T-helper 17 cell (primary cell): ENCODE results near the gene PIGS. TPM values are rescaled to one million over a fixed set of nuclear protein-coding genes. Genes with fewer than 3 reads are reported as not detected.
A peak's percentile ranks its signal among the peaks of the same experiment; 100 is the strongest.
"Not testable (repeated sequence)": the region's sequence is repeated elsewhere in the genome, so short reads cannot be mapped to it uniquely, and the experiment has no call there.

ENCODE experiments used
- ATAC-seq: fragments of 150-1000 bp; cut with Tn5 transposase; 2 replicates; pipeline ENCODE4 v1.10.0; 2021; ENCODE audit warnings: mild to moderate bottlenecking, moderate library complexity
- DNase-seq, 3 donors: peaks; one replicate each; pipeline versions ENCODE4 v3.0.0 to v3.0.0-alpha.2; 2020 to 2021
- H3K9me3 ChIP-seq: one replicate; pipeline ENCODE4 v1.7.0; 2013; ENCODE audit warnings: low read length, mild to moderate bottlenecking; ENCODE audit not compliant: control insufficient read depth, poor library complexity, severe bottlenecking
- H3K27ac Mint-ChIP-seq: one replicate; pipeline ENCODE4 v1.8.0; 2022; ENCODE audit warnings: mild to moderate bottlenecking, moderate library complexity, mixed read lengths
- H3K27me3 Mint-ChIP-seq: one replicate; pipeline ENCODE4 v1.8.0; 2022; ENCODE audit warnings: mixed read lengths
- H3K36me3 Mint-ChIP-seq: one replicate; pipeline ENCODE4 v1.8.0; 2022; ENCODE audit warnings: low read depth, mixed read lengths
- H3K4me1 Mint-ChIP-seq: one replicate; pipeline ENCODE4 v1.8.0; 2022; ENCODE audit warnings: mild to moderate bottlenecking, mixed read lengths
- H3K4me3 Mint-ChIP-seq: one replicate; pipeline ENCODE4 v1.8.0; 2022; ENCODE audit warnings: mild to moderate bottlenecking, moderate library complexity, mixed read lengths
- total RNA-seq, 4 donors: library from RNA in 2 of 4; stranded (reverse) in 2 of 4; gene quantifications; one replicate each; pipeline ENCODE4 v1.2.3 and lab custom pipeline; 2022 to 2026

Gene PIGS
- total RNA-seq (10 to 100 TPM; 44.5 to 50.9 TPM), total RNA-seq (lab: John Stamatoyannopoulos, UW) (35.2 to 60.8 reads per million in 2 donors)

GRCh38 chr17:28571361-28572122, at the start of gene PIGS:
Gene PIGS, minus strand, starts transcription at chr17:28571524. Its CDS starts 28 bp downstream, at chr17:28571496.
- Mint-ChIP-seq H3K36me3 (peaks cover 10% of the 10 kb centered on the region), H3K27ac (peak within 1 kb of the TSS; percentile 82), H3K4me1 (peaks cover 47% of the 10 kb centered on the region), H3K27me3 (no peaks in the 10 kb centered on the region), H3K4me3 (peak within 1 kb of the TSS; percentile 97)
- no peaks in the 10 kb centered on the region for H3K9me3 ChIP-seq
- DNase-seq (peak; percentile 80 to 86 (median 86)), ATAC-seq (peak; percentile 98)

- H3K27ac Mint-ChIP-seq: no peak overlapping the region
- DNase-seq (no peak), ATAC-seq (no peak)
- H3K9me3 ChIP-seq: no peaks in the 10 kb centered on the region
- H3K4me3 Mint-ChIP-seq: no peak overlapping the region
- H3K36me3 Mint-ChIP-seq: peaks cover 17% of the 10 kb centered on the region
- H3K4me1 Mint-ChIP-seq: peaks cover 8% of the 10 kb centered on the region
- H3K27me3 Mint-ChIP-seq: no peaks in the 10 kb centered on the region
Measured at GRCh38 chr17:28620010-28620409, 48.7 kb upstream of the PIGS start.

- H3K36me3 Mint-ChIP-seq: peaks cover 14% of the 10 kb centered on the region
- H3K27me3 Mint-ChIP-seq: no peaks in the 10 kb centered on the region
- H3K4me1 Mint-ChIP-seq: peaks cover 9% of the 10 kb centered on the region
- H3K27ac Mint-ChIP-seq: no peak overlapping the region
- no peak overlapping the region for H3K4me3 Mint-ChIP-seq
- DNase-seq: no peak
- H3K9me3 ChIP-seq: no peaks in the 10 kb centered on the region
- ATAC-seq: no peak
Measured at GRCh38 chr17:28618464-28618863, 47.1 kb upstream of the PIGS start.

- no peak overlapping the region for H3K4me3 Mint-ChIP-seq
Measured at GRCh38 chr17:28616281-28616680, 45.0 kb upstream of the PIGS start.

GRCh38 chr17:28615260-28615940, 44.1 kb upstream of the PIGS start:
- Mint-ChIP-seq H3K27me3 (no peaks in the 10 kb centered on the region), H3K4me1 (peaks cover 11% of the 10 kb centered on the region), H3K27ac (no peak overlapping the region), H3K36me3 (peaks cover 12% of the 10 kb centered on the region), H3K4me3 (no peak overlapping the region)
- DNase-seq: no peak
- no peaks in the 10 kb centered on the region for H3K9me3 ChIP-seq
- ATAC-seq: no peak

More at GRCh38 chr17:28616281-28616680, 45.0 kb upstream of the PIGS start:
- ATAC-seq: no peak
- Mint-ChIP-seq H3K27ac (no peak overlapping the region), H3K4me1 (peaks cover 9% of the 10 kb centered on the region), H3K36me3 (peaks cover 8% of the 10 kb centered on the region), H3K27me3 (no peaks in the 10 kb centered on the region)
- no peak for DNase-seq
- H3K9me3 ChIP-seq: no peaks in the 10 kb centered on the region

GRCh38 chr17:28613931-28614381, 42.6 kb upstream of the PIGS start, which contains the start of gene RSKR:
Gene RSKR, minus strand, starts transcription at chr17:28614185. Its CDS starts 24 bp downstream, at chr17:28614161.
- Mint-ChIP-seq H3K4me3 (no peak within 1 kb of the TSS), H3K36me3 (peaks cover 14% of the 10 kb centered on the region)

GRCh38 chr17:28612936-28613872, 41.9 kb upstream of the PIGS start:
- Mint-ChIP-seq H3K4me3 (no peak overlapping the region), H3K36me3 (peaks cover 14% of the 10 kb centered on the region), H3K27me3 (no peaks in the 10 kb centered on the region), H3K27ac (peak overlapping the region; percentile 87), H3K4me1 (peaks cover 12% of the 10 kb centered on the region)
- ATAC-seq (peak; percentile 61), DNase-seq (peak in 1 of 3 donors; percentile 21)
- no peaks in the 10 kb centered on the region for H3K9me3 ChIP-seq

More at GRCh38 chr17:28613931-28614381, 42.6 kb upstream of the PIGS start, which contains the start of gene RSKR:
- H3K27me3 Mint-ChIP-seq: no peaks in the 10 kb centered on the region
- DNase-seq (no peak), ATAC-seq (no peak)
- peaks cover 12% of the 10 kb centered on the region for H3K4me1 Mint-ChIP-seq
- H3K9me3 ChIP-seq: no peaks in the 10 kb centered on the region
- peak within 1 kb of the TSS; percentile 63 for H3K27ac Mint-ChIP-seq

GRCh38 chr17:28612531-28612930, 41.2 kb upstream of the PIGS start:
- no peaks in the 10 kb centered on the region for H3K9me3 ChIP-seq
- Mint-ChIP-seq H3K27me3 (no peaks in the 10 kb centered on the region), H3K27ac (peak overlapping the region; percentile 87), H3K4me1 (peaks cover 12% of the 10 kb centered on the region), H3K4me3 (no peak overlapping the region), H3K36me3 (peaks cover 14% of the 10 kb centered on the region)
- DNase-seq: no peak
- no peak for ATAC-seq

GRCh38 chr17:28610376-28610775, 39.1 kb upstream of the PIGS start:
- H3K4me1 Mint-ChIP-seq: peaks cover 10% of the 10 kb centered on the region
- no peaks in the 10 kb centered on the region for H3K27me3 Mint-ChIP-seq

GRCh38 chr17:28604031-28604430, 32.7 kb upstream of the PIGS start:
- H3K4me1 Mint-ChIP-seq, H3K27ac Mint-ChIP-seq, H3K9me3 ChIP-seq, H3K36me3 Mint-ChIP-seq, ATAC-seq, DNase-seq, H3K4me3 Mint-ChIP-seq, H3K27me3 Mint-ChIP-seq: not testable (repeated sequence)

More at GRCh38 chr17:28610376-28610775, 39.1 kb upstream of the PIGS start:
- Mint-ChIP-seq H3K36me3 (peaks cover 12% of the 10 kb centered on the region), H3K27ac (peak overlapping the region; percentile 87), H3K4me3 (peak overlapping the region; percentile 71)
- ATAC-seq (no peak), DNase-seq (no peak)
- H3K9me3 ChIP-seq: no peaks in the 10 kb centered on the region

- Mint-ChIP-seq H3K4me1 (peaks cover 20% of the 10 kb centered on the region), H3K4me3 (peak overlapping the region; percentile 96), H3K36me3 (no peaks in the 10 kb centered on the region), H3K27ac (peak overlapping the region; percentile 96), H3K27me3 (no peaks in the 10 kb centered on the region)
- H3K9me3 ChIP-seq: no peaks in the 10 kb centered on the region
- ATAC-seq: peak; percentile 68
- peak in 2 of 3 donors; percentile 39 to 49 for DNase-seq
Measured at GRCh38 chr17:28599311-28600184, 28.2 kb upstream of the PIGS start.
